Coronary artery (tissue), 2 donors: ENCODE measurements around the gene RASAL1.

Experiments
- DNase-seq: peaks from one replicate; pipeline ENCODE4 v3.0.0-alpha.2; 2017; ENCODE audit warnings: low spot score
- H3K27ac ChIP-seq, 2 donors: fragments of 200-600 bp; sonication (generic); one replicate each; pipeline ENCODE4 v1.5.1; 2016 to 2019
- H3K4me3 ChIP-seq: fragments of 200-600 bp; sonication (generic); 2 replicates; pipeline ENCODE4 v1.5.1; 2016; ENCODE audit warnings: mild to moderate bottlenecking, moderate library complexity
- TF ChIP-seq, protein P1 (sequence below): fragments of 200-600 bp; sonication (generic); IDR thresholded peaks from one replicate; pipeline ENCODE4 v1.5.1; 2019; ENCODE audit warnings: antibody characterized with exemption

RASAL1 gene

DNA sequence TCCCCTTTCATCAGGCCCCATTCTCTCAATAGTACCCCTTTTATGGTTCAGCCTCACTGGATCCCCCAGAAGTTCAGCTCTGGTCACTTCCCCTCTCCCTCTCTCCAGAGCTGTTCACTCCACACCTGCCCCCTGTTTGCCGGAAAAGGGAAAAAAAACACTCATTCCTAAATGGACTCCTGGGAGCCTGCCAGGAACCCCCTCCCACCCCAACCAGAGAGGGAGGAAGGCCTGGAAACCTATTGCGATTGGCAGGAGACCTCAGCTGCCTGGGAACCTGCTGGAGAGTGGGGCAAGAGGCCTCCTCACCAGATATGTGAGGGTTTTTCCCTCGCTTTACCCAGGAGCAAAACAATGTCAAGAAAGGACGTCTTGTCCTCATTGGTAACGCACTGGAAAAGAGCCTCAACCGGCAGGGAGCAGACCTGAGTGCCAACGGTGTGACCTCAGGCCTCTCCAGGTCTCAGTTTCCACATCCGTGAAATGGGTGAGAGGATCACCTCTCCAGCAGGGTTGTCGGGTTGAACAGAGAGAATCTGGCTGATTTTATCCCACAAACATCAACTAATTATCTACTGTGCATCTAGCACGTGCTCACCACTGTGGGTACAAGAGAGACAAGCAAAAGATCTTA is 74.4 kb downstream of the RASAL1 start:
- DNase-seq = no peak
- Histone ChIP-seq H3K27ac (no peak overlapping the region), H3K4me3 (no peak overlapping the region)
- TF ChIP-seq, protein P1, sequence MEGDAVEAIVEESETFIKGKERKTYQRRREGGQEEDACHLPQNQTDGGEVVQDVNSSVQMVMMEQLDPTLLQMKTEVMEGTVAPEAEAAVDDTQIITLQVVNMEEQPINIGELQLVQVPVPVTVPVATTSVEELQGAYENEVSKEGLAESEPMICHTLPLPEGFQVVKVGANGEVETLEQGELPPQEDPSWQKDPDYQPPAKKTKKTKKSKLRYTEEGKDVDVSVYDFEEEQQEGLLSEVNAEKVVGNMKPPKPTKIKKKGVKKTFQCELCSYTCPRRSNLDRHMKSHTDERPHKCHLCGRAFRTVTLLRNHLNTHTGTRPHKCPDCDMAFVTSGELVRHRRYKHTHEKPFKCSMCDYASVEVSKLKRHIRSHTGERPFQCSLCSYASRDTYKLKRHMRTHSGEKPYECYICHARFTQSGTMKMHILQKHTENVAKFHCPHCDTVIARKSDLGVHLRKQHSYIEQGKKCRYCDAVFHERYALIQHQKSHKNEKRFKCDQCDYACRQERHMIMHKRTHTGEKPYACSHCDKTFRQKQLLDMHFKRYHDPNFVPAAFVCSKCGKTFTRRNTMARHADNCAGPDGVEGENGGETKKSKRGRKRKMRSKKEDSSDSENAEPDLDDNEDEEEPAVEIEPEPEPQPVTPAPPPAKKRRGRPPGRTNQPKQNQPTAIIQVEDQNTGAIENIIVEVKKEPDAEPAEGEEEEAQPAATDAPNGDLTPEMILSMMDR = no peak

DNA sequence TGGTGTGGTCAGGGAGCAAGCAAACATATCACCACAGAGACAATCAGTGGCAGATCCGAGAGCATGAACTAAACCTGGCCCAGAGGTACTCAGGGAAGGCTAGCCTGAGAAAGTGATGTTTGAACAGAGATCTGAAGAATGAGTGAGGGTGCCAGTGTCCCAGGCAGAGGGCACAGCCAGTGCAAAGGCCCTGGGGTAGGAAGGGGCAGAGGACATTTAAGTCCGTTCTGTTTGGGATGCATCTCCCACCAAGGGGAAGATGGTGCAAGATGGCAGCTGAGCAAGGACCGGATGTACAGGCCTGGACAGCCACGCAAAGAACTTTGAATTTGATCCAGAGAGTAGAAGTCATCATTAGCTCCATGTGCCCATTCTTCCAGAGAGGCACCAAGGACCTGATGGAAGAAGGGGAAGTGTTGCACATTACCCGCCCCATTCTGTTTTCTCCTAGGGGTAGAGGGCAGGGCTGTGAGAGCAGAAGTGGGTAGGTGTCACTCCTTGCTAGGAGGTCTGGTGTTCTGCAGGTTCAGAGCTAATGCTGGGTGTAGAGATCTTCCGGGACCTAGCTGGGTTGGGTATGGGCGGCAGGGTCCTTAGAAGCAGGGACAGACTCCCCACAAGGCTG is 75.1 kb downstream of the RASAL1 start:
- TF ChIP-seq, protein P1 = no peak
- Histone ChIP-seq H3K27ac (no peak overlapping the region), H3K4me3 (no peak overlapping the region)
- DNase-seq = no peak

DNA sequence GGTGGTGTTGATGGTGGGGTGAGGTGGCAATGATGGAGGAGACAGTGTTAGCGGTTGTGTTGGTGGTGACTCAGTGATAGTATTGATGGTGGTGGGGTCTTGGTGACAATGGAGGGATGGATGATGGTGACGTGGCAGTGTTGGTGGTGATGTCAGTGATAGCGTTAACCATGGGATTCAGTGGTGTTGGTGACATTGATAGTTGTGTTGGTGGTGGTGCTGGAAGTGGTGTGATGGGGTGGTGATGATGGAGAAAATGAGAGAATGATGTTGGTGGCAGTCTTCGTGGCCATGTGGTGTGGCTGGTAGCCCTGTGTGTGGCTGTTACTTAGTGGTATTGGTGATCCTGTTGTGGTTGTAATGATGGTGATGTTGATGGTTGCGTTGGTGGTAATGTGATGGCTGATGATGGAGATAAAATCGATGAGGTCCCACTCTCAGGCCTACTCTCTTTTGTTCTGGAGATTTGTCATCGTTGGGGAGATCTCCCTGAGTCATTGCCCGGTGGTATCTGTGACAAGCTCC is 76.4 kb downstream of the RASAL1 start:
- no peak overlapping the region for H3K4me3 ChIP-seq
- TF ChIP-seq, protein P1 = no peak
- no peak overlapping the region for H3K27ac ChIP-seq
- DNase-seq = no peak

DNA sequence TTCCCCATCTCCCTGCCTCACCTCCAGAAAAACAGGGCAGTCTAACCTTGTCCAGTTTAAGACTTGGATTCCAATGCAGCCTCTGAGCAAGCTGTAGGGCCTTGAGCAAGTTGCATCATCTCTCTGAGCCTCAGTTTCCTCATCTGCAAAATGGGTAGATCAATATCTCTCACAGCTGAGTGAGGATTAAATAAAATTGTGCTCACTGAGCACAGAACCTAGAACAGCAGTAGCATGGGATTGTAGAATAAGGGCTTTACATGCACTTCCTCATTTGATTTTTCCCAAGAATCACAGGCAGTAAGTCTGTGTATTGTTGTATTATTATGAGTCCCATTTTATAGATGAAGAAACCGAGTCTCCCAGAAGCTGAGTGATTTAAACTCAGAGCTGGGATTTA is 77.0 kb downstream of the RASAL1 start:
- TF ChIP-seq, protein P1 = no peak
- Histone ChIP-seq H3K4me3 (no peak overlapping the region), H3K27ac (no peak overlapping the region)
- DNase-seq = no peak

DNA sequence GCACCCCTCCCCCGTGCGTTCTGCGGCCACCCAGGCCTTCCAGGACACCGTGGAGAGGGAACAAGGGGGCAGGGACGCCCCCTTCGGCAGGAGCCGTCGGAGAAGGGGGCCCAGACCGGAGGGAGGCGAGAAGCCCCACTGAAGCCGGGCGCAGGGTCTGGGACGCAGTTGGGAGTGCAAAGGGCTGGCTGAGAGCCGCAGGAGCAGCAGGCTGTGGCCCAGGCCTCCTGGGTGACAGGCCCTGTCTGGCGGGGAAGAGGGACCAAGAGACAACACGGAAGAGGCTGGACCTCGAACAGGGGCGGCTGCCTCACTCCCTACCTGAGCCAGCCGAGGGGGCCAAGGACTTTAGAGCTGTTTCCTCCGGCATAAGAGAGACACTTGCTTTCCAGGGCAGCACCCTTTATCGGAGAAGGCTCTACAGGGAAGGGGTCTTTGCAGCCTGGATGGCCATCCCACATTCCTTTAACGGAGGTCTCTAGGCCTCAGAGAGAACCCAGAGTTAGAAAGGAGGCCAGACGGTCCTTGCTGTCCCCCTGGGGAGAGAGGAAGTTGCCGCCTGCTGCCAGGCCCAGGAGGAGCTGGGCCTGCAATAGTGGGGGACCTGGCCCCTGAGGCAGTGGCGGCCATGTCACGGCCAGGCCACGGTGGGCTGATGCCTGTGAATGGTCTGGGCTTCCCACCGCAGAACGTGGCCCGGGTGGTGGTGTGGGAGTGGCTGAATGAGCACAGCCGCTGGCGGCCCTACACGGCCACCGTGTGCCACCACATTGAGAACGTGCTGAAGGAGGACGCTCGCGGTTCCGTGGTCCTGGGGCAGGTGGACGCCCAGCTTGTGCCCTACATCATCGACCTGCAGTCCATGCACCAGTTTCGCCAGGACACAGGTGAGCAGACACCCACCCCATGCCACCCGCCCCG is 77.7 kb downstream of the RASAL1 start:
- TF ChIP-seq, protein P1 = no peak

DNA sequence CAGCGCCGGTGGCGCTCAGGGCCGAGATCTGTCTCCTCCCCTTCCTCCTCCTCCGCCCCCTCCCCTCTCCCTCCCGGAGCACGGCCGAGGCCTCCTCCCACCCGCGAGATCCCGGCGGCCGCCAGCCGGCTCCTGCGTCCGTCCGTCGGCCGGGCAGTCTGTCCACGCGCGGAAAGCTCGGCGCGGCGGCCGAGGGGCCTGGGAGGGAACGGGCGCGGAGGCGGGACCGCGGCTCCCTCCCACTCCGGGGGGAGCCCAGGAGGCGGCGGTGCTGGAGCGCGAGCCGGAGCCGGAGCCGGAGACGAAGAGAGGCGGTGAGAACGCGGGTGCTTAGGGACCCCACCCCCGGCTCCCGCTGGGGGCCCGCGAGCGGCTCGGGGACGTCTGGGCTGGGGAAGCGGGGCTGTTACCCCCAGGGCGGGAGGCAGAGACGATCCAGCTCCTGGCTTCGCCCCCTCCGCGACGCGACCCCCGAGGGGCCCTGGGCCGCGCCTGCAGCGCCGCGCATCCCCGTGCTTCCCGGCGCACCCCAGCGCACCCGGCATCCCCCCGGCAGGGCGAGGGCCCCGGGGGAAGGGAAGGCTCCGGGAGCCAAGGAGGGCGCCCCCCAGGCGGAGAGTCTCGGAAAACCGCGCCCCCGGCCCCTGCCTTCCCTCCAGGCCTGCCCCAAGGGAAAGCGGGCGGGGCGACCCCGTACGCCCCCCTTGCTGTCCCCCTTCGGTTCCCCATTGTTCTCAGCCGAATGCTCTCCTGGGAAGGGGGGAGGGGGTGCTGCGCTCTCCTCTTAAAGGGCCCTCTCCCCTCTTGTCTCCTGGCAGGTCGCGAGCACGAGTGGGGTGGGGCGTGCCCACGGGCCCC is 78.7 kb downstream of the RASAL1 start, which contains the start of gene DTX1:
TSS of gene DTX1 (plus strand) at position 100 of the 858 bp plus-strand sequence. CDS start 1,463 bp downstream, outside the sequence.
- Histone ChIP-seq H3K27ac (peak within 1 kb of the TSS in 1 of 2 donors; percentile 42), H3K4me3 (peak within 1 kb of the TSS; percentile 72)
- DNase-seq = no peak
- TF ChIP-seq, protein P1 = no peak

More for the DNA sequence above, 77.7 kb downstream of the RASAL1 start:
- H3K4me3 ChIP-seq = peak overlapping the region; percentile 72
- H3K27ac ChIP-seq = peak overlapping the region in 1 of 2 donors; percentile 42
- DNase-seq = no peak
